Brain microvascular endothelial cell (primary cell): ENCODE results near the gene ADD1.

Experiments used
- DNase-seq: peaks from one replicate; pipeline ENCODE4 v3.0.0-alpha.2; 2020
- H3K27ac ChIP-seq: fragments of 250-450 bp; sonication (Bioruptor Pico); 2 replicates; pipeline ENCODE4 v1.5.1; 2020; ENCODE audit warnings: mild to moderate bottlenecking, moderate library complexity
- H3K27me3 ChIP-seq: fragments of 250-450 bp; sonication (Bioruptor Pico); replicated peaks from 2 replicates; pipeline ENCODE4 v1.5.1; 2020; ENCODE audit warnings: mild to moderate bottlenecking
- H3K36me3 ChIP-seq: fragments of 250-450 bp; sonication (Bioruptor Pico); replicated peaks from 2 replicates; pipeline ENCODE4 v1.5.1; 2020; ENCODE audit warnings: mild to moderate bottlenecking
- H3K4me3 ChIP-seq: 2 replicates; pipeline ENCODE4 v1.5.1; 2011; ENCODE audit warnings: low read depth, mild to moderate bottlenecking, control low read depth, low read length, moderate library complexity
- in situ Hi-C: cut with HindIII; loops from 2 replicates; pipeline ENCODE4 v1.10.0; 2017; ENCODE audit warnings: low sequenced_read_pairs, low pct_ligation_motif_present
- TF ChIP-seq, protein P1 (sequence below): IDR thresholded peaks from 2 replicates; pipeline ENCODE4 v1.5.1; 2011; ENCODE audit warnings: low read depth, mild to moderate bottlenecking, moderate library complexity, low read length, control low read depth, inconsistent platforms; ENCODE audit errors: missing control alignments

Gene ADD1

DNA sequence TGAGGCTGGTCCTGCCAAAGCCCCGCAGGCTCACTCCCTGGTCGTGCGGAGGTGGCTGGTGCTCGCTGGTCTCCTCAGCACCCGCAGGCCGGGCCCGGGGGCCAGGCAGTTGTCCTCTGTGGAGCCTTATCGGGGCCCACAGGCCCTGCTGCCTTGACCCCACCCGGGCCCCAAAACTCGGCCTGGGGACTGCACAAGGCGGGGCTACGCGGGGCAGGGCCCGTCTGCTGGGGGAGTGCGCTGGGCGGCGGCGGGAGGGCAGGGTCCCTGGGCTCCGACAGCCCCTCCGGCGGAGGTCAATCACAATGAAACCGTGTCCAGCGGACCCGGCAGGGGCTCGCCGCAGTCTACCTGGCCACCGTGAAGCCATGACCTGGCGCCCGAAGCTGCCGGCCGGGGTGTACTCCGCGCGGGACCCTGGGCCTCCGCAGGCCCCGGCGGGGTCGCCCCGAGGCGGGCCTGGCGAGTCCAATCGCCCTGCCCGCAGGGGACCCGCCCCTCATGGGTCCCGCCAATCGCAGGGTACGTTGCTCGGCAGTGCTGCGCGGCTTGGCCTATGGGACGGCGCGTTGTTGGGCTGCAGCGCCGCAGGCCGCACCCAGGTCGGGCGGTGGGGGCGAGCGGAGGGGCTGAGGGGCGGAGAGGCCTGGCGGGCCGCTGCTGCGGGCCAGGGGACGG is at the start of gene ADD1:
TSS of gene ADD1 (plus strand) at position 582 of the 678 bp plus-strand sequence. CDS start 32,072 bp downstream, outside the sequence.
- peak; percentile 79 for DNase-seq
- Histone ChIP-seq H3K36me3 (no peaks in the 10 kb centered on the region), H3K27me3 (no peaks in the 10 kb centered on the region), H3K27ac (peak within 1 kb of the TSS; percentile 56), H3K4me3 (peak within 1 kb of the TSS; percentile 89)
- TF ChIP-seq, protein P1, sequence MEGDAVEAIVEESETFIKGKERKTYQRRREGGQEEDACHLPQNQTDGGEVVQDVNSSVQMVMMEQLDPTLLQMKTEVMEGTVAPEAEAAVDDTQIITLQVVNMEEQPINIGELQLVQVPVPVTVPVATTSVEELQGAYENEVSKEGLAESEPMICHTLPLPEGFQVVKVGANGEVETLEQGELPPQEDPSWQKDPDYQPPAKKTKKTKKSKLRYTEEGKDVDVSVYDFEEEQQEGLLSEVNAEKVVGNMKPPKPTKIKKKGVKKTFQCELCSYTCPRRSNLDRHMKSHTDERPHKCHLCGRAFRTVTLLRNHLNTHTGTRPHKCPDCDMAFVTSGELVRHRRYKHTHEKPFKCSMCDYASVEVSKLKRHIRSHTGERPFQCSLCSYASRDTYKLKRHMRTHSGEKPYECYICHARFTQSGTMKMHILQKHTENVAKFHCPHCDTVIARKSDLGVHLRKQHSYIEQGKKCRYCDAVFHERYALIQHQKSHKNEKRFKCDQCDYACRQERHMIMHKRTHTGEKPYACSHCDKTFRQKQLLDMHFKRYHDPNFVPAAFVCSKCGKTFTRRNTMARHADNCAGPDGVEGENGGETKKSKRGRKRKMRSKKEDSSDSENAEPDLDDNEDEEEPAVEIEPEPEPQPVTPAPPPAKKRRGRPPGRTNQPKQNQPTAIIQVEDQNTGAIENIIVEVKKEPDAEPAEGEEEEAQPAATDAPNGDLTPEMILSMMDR: no peak
- in situ Hi-C loops: no loop called here

DNA sequence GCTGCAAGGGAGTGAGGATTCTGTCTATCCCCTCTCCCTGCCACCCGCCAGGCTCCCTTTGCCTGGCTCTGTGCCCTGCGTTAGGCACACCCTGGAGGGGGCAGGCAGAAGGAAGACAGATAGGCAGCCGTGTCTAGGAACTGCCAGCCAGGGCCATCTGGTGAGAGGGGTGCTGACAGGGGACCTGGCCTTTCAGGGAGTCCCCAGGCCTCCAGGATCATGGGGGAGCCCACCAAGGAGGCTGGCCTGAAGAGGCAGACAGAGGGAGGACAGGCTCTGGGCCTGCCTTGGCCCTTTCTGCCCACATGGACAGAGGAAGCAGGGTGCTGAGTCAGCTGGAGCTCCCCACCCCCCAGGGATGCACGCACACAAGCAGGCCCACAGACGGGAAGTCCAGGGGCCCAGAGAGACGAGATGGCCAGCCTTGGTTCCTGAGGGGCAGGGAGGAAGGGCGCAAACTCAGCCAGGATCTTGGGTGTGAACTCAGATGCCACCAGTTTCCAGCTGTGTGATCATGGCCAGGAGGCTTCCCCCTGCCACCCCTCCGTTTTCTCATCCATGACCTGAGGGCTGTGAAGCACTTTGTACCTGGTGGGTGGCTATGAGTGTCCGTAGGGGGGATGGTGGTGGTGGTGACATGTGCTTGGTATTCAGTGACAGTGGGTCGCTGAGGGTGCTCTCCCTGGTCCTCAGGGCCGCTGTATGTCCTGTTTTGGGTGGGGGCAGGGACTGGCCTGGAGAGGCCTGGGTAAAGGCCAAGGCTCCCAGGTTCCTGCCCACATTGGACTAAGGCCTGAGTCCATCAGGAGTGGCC is 49.0 kb upstream of the ADD1 start:
- no peaks in the 10 kb centered on the region for H3K27me3 ChIP-seq
- H3K27ac ChIP-seq: peak overlapping the region; percentile 45
- TF ChIP-seq, protein P1: no peak
- DNase-seq: peak; percentile 68
- in situ Hi-C loops: no loop called here
- H3K36me3 ChIP-seq: no peaks in the 10 kb centered on the region
- H3K4me3 ChIP-seq: peak overlapping the region; percentile 57

- no peaks in the 10 kb centered on the region for H3K27me3 ChIP-seq
- in situ Hi-C loops: no loop called here
- no peak overlapping the region for H3K4me3 ChIP-seq
- H3K36me3 ChIP-seq: no peaks in the 10 kb centered on the region
- DNase-seq: no peak
- TF ChIP-seq, protein P1: no peak
- H3K27ac ChIP-seq: no peak overlapping the region
Measured at GRCh38 chr4:2795300-2795892, 48.2 kb upstream of the ADD1 start.

DNA sequence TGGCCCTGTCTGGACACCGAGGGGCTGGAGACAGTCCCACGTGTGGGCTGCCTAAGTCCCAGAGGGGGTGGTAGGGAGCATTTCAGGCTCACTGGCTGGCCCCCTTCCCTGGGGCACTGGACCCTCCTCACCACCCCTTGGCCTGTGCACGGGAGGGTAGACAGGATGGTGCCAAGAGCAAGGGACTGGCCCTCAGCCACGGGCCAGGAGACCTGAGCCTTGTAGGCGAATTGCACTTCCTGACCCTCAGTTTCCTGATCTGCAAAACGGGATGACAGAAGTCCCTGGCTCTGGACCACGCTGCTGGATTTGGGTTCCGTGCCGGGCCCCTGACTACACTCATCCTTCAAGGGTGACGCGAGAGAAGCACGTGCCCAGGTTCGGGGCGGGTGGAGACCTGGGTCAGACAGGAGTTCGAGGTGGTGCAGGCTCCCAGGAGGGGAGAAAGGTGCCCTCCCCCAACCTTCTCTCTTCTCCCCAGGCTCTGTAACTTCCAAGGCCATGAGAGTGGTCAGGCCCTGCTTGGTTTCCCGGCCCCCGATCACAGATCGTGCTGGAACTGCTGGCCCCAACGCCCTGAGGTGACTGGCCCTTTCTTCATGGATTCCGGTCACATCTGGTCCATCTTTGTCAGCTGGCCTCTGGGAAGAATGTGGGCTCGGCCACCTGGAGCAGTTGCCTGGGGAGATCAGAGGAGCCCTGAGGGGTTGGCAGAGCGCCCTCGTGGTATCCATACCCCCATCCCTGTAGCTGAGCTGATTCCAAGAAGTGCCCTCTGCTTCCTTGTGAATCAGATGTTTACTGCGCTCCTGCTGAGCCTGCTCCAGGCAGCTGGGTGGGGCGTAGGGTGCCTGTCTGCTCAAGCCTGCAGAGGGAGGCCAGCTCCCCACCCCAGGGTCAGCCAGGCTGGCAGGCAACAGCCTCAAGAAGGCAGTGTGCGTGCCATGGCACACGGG is 47.5 kb upstream of the ADD1 start:
- no peak for DNase-seq
- in situ Hi-C loops: no loop called here

More for the DNA sequence above, 47.5 kb upstream of the ADD1 start:
- H3K36me3 ChIP-seq: no peaks in the 10 kb centered on the region
- TF ChIP-seq, protein P1: no peak
- H3K27me3 ChIP-seq: no peaks in the 10 kb centered on the region
- no peak overlapping the region for H3K27ac ChIP-seq
- no peak overlapping the region for H3K4me3 ChIP-seq
